DND-41 (cell line): ENCODE data around the gene FHIT.

Experiments
- ATAC-seq: fragments of 200-7000 bp; cut with Tn5 transposase; 3 replicates; pipeline ENCODE4 v1.9.1; 2021; ENCODE audit warnings: low read depth; ENCODE audit not compliant: insufficient read depth
- DNase-seq: peaks from one replicate; pipeline ENCODE4 v3.0.0-alpha.2; 2020
- H2AFZ ChIP-seq: 2 replicates; pipeline ENCODE4 v1.6.0; 2012; ENCODE audit warnings: low read depth, low read length
- H3K27ac ChIP-seq: 2 replicates; pipeline ENCODE4 v1.5.1; 2012; ENCODE audit warnings: low read length, inconsistent platforms
- H3K27me3 ChIP-seq: fragments of 200-600 bp; sonication (generic); 2 replicates; pipeline ENCODE4 v1.6.0; 2012; ENCODE audit warnings: low read length, mild to moderate bottlenecking, inconsistent platforms; ENCODE audit not compliant: insufficient read depth, poor library complexity
- H3K36me3 ChIP-seq: 2 replicates; pipeline ENCODE4 v1.5.1; 2012; ENCODE audit warnings: low read length, inconsistent platforms; ENCODE audit not compliant: insufficient read depth
- H3K4me1 ChIP-seq: 2 replicates; pipeline ENCODE4 v1.5.1; 2012; ENCODE audit warnings: mild to moderate bottlenecking, low read length; ENCODE audit not compliant: insufficient read depth
- H3K4me2 ChIP-seq: 2 replicates; pipeline ENCODE4 v1.6.0; 2012; ENCODE audit warnings: mild to moderate bottlenecking, moderate library complexity, low read length, inconsistent platforms; ENCODE audit not compliant: insufficient read depth
- H3K4me3 ChIP-seq, 2 experiments: fragments of 200-600 bp in 1 of 2; shearing (Covaris generic) in 1 of 2; 2 replicates each; pipeline ENCODE4 v1.5.1; 2012 to 2016; ENCODE audit warnings: inconsistent platforms in 2 of 2, low read length in 2 of 2, mild to moderate bottlenecking in 2 of 2, low read depth in 1 of 2, moderate library complexity in 1 of 2
- H3K79me2 ChIP-seq: 2 replicates; pipeline ENCODE4 v1.6.0; 2012; ENCODE audit warnings: low read length, inconsistent platforms; ENCODE audit not compliant: insufficient read depth
- H3K9ac ChIP-seq: 2 replicates; pipeline ENCODE4 v1.6.0; 2012; ENCODE audit warnings: low read depth, mild to moderate bottlenecking, inconsistent platforms, low read length, moderate library complexity
- H3K9me3 ChIP-seq: 2 replicates; pipeline ENCODE4 v1.5.1; 2012; ENCODE audit warnings: low read length, moderate library complexity, mild to moderate bottlenecking, inconsistent platforms; ENCODE audit not compliant: insufficient read depth, severe bottlenecking
- H4K20me1 ChIP-seq: 2 replicates; pipeline ENCODE4 v1.6.0; 2012; ENCODE audit warnings: low read length; ENCODE audit not compliant: insufficient read depth
- EZH2 ChIP-seq: IDR thresholded peaks from 3 replicates; pipeline ENCODE4 v1.6.1; 2012; ENCODE audit warnings: borderline replicate concordance, low read depth, mild to moderate bottlenecking, moderate library complexity, low read length, inconsistent platforms; ENCODE audit not compliant: severe bottlenecking
- TF ChIP-seq, protein P1 (sequence below): IDR thresholded peaks from 2 replicates; pipeline ENCODE4 v1.5.1; 2012; ENCODE audit warnings: borderline replicate concordance, low read length, moderate library complexity, mild to moderate bottlenecking; ENCODE audit not compliant: poor library complexity, severe bottlenecking; ENCODE audit errors: extremely low read depth

The FHIT gene

DNA sequence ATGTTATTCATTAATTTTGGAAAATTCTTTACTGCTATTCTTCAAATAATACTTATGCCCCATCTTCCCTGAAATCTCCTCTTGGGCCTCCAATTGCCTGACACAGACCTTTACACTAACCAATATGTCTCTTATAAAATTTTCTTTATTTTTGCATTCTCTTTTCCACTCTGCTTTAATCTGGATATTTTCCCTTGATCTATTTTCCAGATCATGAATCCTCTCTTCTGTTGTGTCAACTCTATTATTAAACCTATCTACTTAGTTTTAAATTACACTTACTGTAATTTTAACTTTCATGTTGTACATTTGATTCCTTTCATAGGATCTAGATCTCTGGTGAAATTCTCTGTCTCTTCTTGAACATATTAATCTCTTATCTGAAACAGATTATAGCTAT is 278.7 kb downstream of the FHIT start:
- TF ChIP-seq EZH2, result no peak
- TF ChIP-seq, protein P1, sequence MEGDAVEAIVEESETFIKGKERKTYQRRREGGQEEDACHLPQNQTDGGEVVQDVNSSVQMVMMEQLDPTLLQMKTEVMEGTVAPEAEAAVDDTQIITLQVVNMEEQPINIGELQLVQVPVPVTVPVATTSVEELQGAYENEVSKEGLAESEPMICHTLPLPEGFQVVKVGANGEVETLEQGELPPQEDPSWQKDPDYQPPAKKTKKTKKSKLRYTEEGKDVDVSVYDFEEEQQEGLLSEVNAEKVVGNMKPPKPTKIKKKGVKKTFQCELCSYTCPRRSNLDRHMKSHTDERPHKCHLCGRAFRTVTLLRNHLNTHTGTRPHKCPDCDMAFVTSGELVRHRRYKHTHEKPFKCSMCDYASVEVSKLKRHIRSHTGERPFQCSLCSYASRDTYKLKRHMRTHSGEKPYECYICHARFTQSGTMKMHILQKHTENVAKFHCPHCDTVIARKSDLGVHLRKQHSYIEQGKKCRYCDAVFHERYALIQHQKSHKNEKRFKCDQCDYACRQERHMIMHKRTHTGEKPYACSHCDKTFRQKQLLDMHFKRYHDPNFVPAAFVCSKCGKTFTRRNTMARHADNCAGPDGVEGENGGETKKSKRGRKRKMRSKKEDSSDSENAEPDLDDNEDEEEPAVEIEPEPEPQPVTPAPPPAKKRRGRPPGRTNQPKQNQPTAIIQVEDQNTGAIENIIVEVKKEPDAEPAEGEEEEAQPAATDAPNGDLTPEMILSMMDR, result no peak
- Histone ChIP-seq H4K20me1 (no peaks in the 10 kb centered on the region), H3K4me1 (no peaks in the 10 kb centered on the region), H3K36me3 (no peaks in the 10 kb centered on the region), H3K9me3 (peaks cover 10% of the 10 kb centered on the region), H2AFZ (no peak overlapping the region), H3K4me2 (no peak overlapping the region), H3K4me3 (no peak overlapping the region), H3K9ac (no peak overlapping the region), H3K27ac (no peak overlapping the region), H3K27me3 (no peaks in the 10 kb centered on the region), H3K79me2 (no peaks in the 10 kb centered on the region)
- DNase-seq (no peak), ATAC-seq (no peak)

DNA sequence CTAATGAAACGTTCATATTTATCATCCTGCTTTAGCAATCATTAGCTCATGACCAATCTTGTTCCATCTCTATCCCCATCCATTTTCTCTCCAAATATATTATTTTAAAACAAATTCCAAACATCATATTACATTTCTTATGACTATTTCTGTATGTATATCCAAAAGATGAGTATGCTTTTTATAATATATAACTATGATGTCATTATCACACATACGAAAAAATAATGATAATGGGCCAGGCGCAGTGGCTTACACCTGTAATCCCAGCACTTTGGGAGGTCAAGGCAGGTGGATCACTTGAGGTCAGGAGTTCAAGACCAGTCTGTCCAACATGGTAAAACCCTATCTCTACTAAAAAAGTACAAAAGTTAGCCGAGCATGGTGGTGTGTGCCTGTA is 280.4 kb downstream of the FHIT start:
- Histone ChIP-seq H3K27me3 (no peaks in the 10 kb centered on the region), H3K9me3 (peaks cover 10% of the 10 kb centered on the region), H3K36me3 (no peaks in the 10 kb centered on the region), H3K4me1 (no peaks in the 10 kb centered on the region), H3K4me3 (no peak overlapping the region), H3K27ac (no peak overlapping the region), H3K4me2 (no peak overlapping the region), H3K9ac (no peak overlapping the region), H2AFZ (no peak overlapping the region), H4K20me1 (no peaks in the 10 kb centered on the region), H3K79me2 (no peaks in the 10 kb centered on the region)
- DNase-seq (no peak), ATAC-seq (no peak)
- TF ChIP-seq, protein P1, result no peak
- TF ChIP-seq EZH2, result no peak

DNA sequence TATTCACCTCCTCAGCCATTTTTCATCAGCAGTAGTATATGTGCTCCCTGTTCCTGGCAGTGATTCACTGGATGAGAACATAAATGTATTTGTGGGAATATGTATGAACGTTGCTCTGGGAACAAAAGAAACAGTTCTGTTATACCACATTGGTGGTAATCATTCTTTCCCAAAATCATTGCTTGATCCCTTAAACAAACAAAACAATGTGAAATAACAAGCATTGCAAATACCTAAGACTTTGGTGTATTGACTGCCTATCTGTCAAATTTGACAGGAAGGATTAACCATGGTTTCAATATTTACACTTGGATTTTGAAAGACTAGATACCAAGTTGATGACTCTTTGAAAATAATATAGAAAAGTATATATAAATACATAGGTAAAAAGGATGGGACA is 284.1 kb downstream of the FHIT start:
- H3K9ac ChIP-seq, result no peak overlapping the region
- H4K20me1 ChIP-seq, result no peaks in the 10 kb centered on the region
- H3K9me3 ChIP-seq, result no peaks in the 10 kb centered on the region
- no peak overlapping the region for H3K4me2 ChIP-seq
- no peaks in the 10 kb centered on the region for H3K4me1 ChIP-seq
- no peaks in the 10 kb centered on the region for H3K79me2 ChIP-seq
- no peak overlapping the region for H3K27ac ChIP-seq
- DNase-seq (no peak), ATAC-seq (no peak)
- no peak overlapping the region for H3K4me3 ChIP-seq
- no peak for TF ChIP-seq EZH2
- TF ChIP-seq, protein P1, result no peak
- H2AFZ ChIP-seq, result no peak overlapping the region
- H3K27me3 ChIP-seq, result no peaks in the 10 kb centered on the region
- no peaks in the 10 kb centered on the region for H3K36me3 ChIP-seq

DNA sequence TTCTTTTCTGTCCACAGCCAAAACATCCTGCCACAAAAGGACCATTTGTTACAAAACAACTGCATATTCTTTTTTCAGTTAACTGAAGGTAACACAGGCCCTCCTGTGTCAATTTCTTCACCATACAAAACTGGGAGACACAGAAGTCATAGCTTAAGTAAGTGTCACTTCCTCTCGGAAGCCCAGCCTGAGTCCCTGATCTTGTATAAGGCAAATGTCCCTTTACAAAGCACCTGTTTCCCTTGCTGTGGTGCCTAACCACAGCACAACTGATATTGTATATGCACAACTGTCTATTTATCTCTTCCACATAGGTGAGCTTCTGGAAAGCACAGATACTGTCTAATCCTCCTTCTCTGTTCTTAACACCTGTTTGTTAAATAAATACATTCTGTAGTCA is 293.7 kb downstream of the FHIT start:
- DNase-seq (peak; percentile 44), ATAC-seq (peak; percentile 94)
- Histone ChIP-seq H3K79me2 (no peaks in the 10 kb centered on the region), H3K9ac (no peak overlapping the region), H4K20me1 (no peaks in the 10 kb centered on the region), H3K27ac (peak overlapping the region; percentile 2), H3K4me1 (peaks cover 33% of the 10 kb centered on the region), H2AFZ (no peak overlapping the region), H3K4me2 (no peak overlapping the region), H3K9me3 (peaks cover 2% of the 10 kb centered on the region), H3K27me3 (no peaks in the 10 kb centered on the region), H3K36me3 (no peaks in the 10 kb centered on the region), H3K4me3 (no peak overlapping the region)
- TF ChIP-seq, protein P1, result no peak
- TF ChIP-seq EZH2, result no peak
